NCI-H226 (cell line): ENCODE results near the gene LKAAEAR1.
A peak's percentile ranks its signal among the peaks of the same experiment; 100 is the strongest.

Source experiments
- DNase-seq: peaks from one replicate; pipeline ENCODE4 v3.0.0-alpha.2; 2015

LKAAEAR1 gene

GRCh38 chr20:64077876-64078551, 6.2 kb downstream of the LKAAEAR1 start:
- DNase-seq: no peak

- DNase-seq: no peak
Measured at GRCh38 chr20:64077541-64077875, 6.7 kb downstream of the LKAAEAR1 start.

- DNase-seq: no peak
Measured at GRCh38 chr20:64077094-64077493, 7.1 kb downstream of the LKAAEAR1 start.

- no peak for DNase-seq
Measured at GRCh38 chr20:64076061-64076997, 7.9 kb downstream of the LKAAEAR1 start.

- no peak for DNase-seq
Measured at GRCh38 chr20:64075556-64075955, 8.6 kb downstream of the LKAAEAR1 start.

- DNase-seq: no peak
Measured at GRCh38 chr20:64074963-64075362, 9.2 kb downstream of the LKAAEAR1 start.

- no peak for DNase-seq
Measured at GRCh38 chr20:64074184-64074789, 9.9 kb downstream of the LKAAEAR1 start.

GRCh38 chr20:64073476-64074183, 10.6 kb downstream of the LKAAEAR1 start:
- no peak for DNase-seq

- no peak for DNase-seq
Measured at GRCh38 chr20:64072498-64073063, 11.6 kb downstream of the LKAAEAR1 start.

GRCh38 chr20:64071341-64072332, 12.6 kb downstream of the LKAAEAR1 start:
- no peak for DNase-seq

GRCh38 chr20:64070244-64070993, 13.8 kb downstream of the LKAAEAR1 start:
- DNase-seq: no peak

GRCh38 chr20:64069614-64070243, 14.5 kb downstream of the LKAAEAR1 start:
- no peak for DNase-seq

- no peak for DNase-seq
Measured at GRCh38 chr20:64069209-64069613, 15.0 kb downstream of the LKAAEAR1 start.

- DNase-seq: no peak
Measured at GRCh38 chr20:64068386-64069208, 15.6 kb downstream of the LKAAEAR1 start.

GRCh38 chr20:64067733-64068307, 16.4 kb downstream of the LKAAEAR1 start:
- DNase-seq: no peak

GRCh38 chr20:64067005-64067632, 17.1 kb downstream of the LKAAEAR1 start:
- no peak for DNase-seq

- DNase-seq: peak; percentile 92
Measured at GRCh38 chr20:64065974-64066343, 18.2 kb downstream of the LKAAEAR1 start.
